AG09309 (cell line): ENCODE results near the gene QSOX2.

Source experiments
- DNase-seq: peaks from one replicate; pipeline ENCODE4 v3.0.0-alpha.2; 2010; ENCODE audit warnings: low read depth
- H3K4me3 ChIP-seq: 2 replicates; pipeline ENCODE4 v1.5.1; 2011; ENCODE audit warnings: mild to moderate bottlenecking, low read depth, low read length, moderate library complexity; ENCODE audit not compliant: control insufficient read depth
- CTCF ChIP-seq: IDR thresholded peaks from 2 replicates; pipeline ENCODE4 v1.5.1; 2011; ENCODE audit warnings: mild to moderate bottlenecking, low read depth, low read length, inconsistent platforms; ENCODE audit not compliant: insufficient read depth, control insufficient read depth; ENCODE audit errors: missing control alignments

Gene QSOX2

DNA sequence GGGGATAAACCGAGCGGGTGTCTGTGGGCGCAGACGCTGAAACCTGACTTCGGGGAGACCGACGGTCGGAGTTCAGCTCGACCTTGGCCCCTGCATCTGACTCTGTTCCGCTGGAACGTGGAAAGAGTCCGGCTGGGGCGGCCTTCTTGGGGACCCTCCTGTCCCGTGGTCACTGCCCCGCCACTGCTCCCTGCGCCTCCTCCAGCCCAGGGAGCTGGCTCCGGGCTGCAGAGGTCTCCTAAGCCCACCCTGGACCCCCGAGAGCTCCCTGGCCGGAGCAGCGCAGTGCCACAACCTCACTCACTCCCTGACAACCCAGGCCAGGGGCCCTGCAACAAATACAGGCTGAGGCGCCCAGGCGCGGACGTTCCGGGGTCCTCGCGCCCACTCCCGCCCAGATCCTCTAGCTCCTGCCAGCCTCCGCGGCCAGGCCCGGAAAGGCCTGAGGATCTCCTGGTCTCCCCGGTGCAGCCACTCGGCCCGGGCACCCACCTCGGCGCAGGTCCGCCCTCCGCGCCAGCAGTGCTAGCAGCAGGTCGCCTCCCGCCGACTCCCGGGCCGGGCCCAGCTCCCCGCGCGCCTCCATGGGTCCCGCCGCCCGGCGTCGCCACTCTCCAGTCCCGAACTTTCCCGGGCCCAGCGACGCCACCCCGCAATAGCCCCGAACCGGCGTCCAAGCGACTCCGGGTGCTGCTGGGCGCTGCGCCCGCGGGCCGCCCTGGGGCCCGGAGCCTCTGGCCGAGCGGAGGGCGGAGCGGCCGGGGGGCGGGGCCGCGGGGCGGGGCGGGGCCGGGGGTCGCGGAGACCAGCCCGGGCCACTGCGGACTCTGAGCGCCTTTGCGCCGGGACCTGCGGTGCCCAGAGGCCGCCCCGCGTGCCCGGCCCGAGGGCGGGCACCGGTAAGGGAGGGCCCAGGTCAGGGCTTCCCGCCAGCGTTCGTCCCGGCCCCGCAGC is 42.9 kb downstream of the QSOX2 start:
- H3K4me3 ChIP-seq = no peak overlapping the region
- TF ChIP-seq CTCF = no peak
- no peak for DNase-seq

DNA sequence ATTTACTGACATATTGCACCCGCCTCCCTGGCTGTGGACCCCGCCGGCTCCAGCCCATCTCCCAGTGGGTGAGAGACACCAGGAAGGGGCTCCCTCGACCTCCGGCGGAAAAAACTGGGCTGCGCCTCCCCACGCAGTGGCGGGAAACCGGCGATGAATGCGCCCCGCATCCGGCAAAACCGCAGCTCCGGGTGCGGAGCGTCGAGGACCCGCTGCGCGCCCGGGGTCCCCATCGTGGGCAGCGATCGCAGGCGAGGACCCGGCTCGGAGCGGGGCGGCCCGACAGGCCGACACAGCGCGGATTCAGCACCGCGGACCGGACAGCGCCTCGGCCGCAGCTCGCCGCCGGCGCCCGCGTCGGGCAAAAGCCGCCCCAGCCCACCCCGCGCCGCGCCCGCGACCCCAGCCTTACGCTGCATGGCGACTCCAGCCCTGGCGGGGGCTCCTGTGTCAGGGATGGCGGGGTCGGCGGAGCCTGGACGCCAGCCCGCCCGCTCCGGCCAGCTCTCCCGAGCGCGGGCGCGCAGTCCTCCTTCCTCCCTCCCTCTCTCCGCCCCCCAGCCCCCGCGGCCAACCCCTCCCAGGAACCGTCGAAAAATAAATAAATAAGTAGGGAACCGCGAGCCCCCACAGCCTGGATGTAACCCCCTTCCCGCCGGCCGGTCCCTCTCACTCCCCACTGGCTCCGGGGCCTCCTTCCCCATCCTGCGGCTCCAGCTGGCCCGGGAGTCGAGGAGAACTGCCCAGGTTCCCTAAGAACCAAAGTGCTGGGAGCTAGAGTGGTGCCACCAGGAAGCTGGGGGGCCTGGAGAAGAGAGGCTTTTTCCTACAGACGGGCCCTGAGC is 43.8 kb downstream of the QSOX2 start:
- no peak for DNase-seq
- TF ChIP-seq CTCF = no peak
- no peak overlapping the region for H3K4me3 ChIP-seq

- no peak for TF ChIP-seq CTCF
- no peak overlapping the region for H3K4me3 ChIP-seq
- DNase-seq = no peak
Measured at GRCh38 chr9:136201174-136201573, 44.4 kb downstream of the QSOX2 start.

GRCh38 chr9:136200424-136200823 is 45.2 kb downstream of the QSOX2 start:
- DNase-seq = no peak
- no peak for TF ChIP-seq CTCF
- no peak overlapping the region for H3K4me3 ChIP-seq

GRCh38 chr9:136199391-136200288 is 46.0 kb downstream of the QSOX2 start:
- no peak for TF ChIP-seq CTCF
- H3K4me3 ChIP-seq = no peak overlapping the region
- no peak for DNase-seq

- TF ChIP-seq CTCF = no peak
- no peak overlapping the region for H3K4me3 ChIP-seq
- DNase-seq = no peak
Measured at GRCh38 chr9:136198605-136199083, 47.0 kb downstream of the QSOX2 start.
